SK-N-SH treated with all-trans-retinoic acid at 6 μM for 48 hours (cell line): ENCODE measurements around the gene ANKS6.

Experiments
- ATAC-seq: fragments of 200-7000 bp; cut with Tn5 transposase; 3 replicates; pipeline ENCODE4 v1.9.1; 2020; ENCODE audit warnings: mild to moderate bottlenecking, moderate library complexity
- ARNTL ChIP-seq: fragments of 450-650 bp; formaldehyde crosslinking; IDR thresholded peaks from 2 replicates; pipeline ENCODE4 v1.5.0; 2020; ENCODE audit warnings: low read depth, mild to moderate bottlenecking, moderate library complexity, borderline replicate concordance
- BACH2 ChIP-seq: fragments of 250-450 bp; sonication (Bioruptor Pico); IDR thresholded peaks from 2 replicates; pipeline ENCODE4 v1.9.0; 2021; ENCODE audit warnings: mild to moderate bottlenecking, borderline replicate concordance
- ESRRG ChIP-seq: fragments of 250-450 bp; sonication (Bioruptor Pico); IDR thresholded peaks from 2 replicates; pipeline ENCODE4 v1.6.1; 2021; ENCODE audit warnings: mild to moderate bottlenecking
- GLIS3 ChIP-seq: fragments of 250-450 bp; sonication (Bioruptor Pico); IDR thresholded peaks from 2 replicates; pipeline ENCODE4 v1.5.0; 2020; ENCODE audit warnings: mild to moderate bottlenecking, moderate library complexity
- ISL1 ChIP-seq: fragments of 250-450 bp; sonication (Bioruptor Pico); IDR thresholded peaks from 2 replicates; pipeline ENCODE4 v2.1.2; 2022; ENCODE audit warnings: mild to moderate bottlenecking, moderate library complexity
- OSR1 ChIP-seq: fragments of 250-450 bp; sonication (Bioruptor Pico); IDR thresholded peaks from 2 replicates; pipeline ENCODE4 v1.8.0; 2022; ENCODE audit warnings: moderate library complexity, mild to moderate bottlenecking, inconsistent platforms
- PPARA ChIP-seq: fragments of 250-450 bp; sonication (Bioruptor Pico); IDR thresholded peaks from 2 replicates; pipeline ENCODE4 v1.5.0; 2020; ENCODE audit warnings: mild to moderate bottlenecking, borderline replicate concordance
- SNAI2 ChIP-seq: fragments of 250-450 bp; sonication (Bioruptor Pico); IDR thresholded peaks from 2 replicates; pipeline ENCODE4 v1.5.0; 2020; ENCODE audit warnings: mild to moderate bottlenecking, moderate library complexity
- TCF4 ChIP-seq: fragments of 250-450 bp; sonication (Bioruptor Pico); IDR thresholded peaks from 2 replicates; pipeline ENCODE4 v1.8.0; 2021; ENCODE audit warnings: mild to moderate bottlenecking, moderate library complexity, borderline replicate concordance
- TOX ChIP-seq: fragments of 250-450 bp; sonication (Bioruptor Pico); IDR thresholded peaks from 2 replicates; pipeline ENCODE4 v1.8.0; 2021; ENCODE audit warnings: mild to moderate bottlenecking, moderate library complexity, borderline replicate concordance
- ZC3H10 ChIP-seq: fragments of 250-450 bp; sonication (Bioruptor Pico); IDR thresholded peaks from 2 replicates; pipeline ENCODE4 v1.5.1; 2021; ENCODE audit warnings: mild to moderate bottlenecking, moderate library complexity
- ZFP3 ChIP-seq: fragments of 250-450 bp; sonication (Bioruptor Pico); IDR thresholded peaks from 2 replicates; pipeline ENCODE4 v1.5.0; 2020; ENCODE audit warnings: mild to moderate bottlenecking, moderate library complexity
- ZNF565 ChIP-seq: fragments of 450-650 bp; formaldehyde crosslinking; conservative IDR thresholded peaks from 2 replicates; pipeline ENCODE4 v1.5.0; 2020; ENCODE audit warnings: low read depth, mild to moderate bottlenecking, moderate library complexity
- ZNF70 ChIP-seq: fragments of 450-650 bp; formaldehyde crosslinking; IDR thresholded peaks from 2 replicates; pipeline ENCODE4 v1.5.0; 2020; ENCODE audit warnings: mild to moderate bottlenecking, moderate library complexity
- ZNF8 ChIP-seq: fragments of 450-650 bp; formaldehyde crosslinking; IDR thresholded peaks from 2 replicates; pipeline ENCODE4 v1.5.0; 2020; ENCODE audit warnings: mild to moderate bottlenecking, moderate library complexity
- TF ChIP-seq, protein P1 (sequence below): fragments of 250-450 bp; sonication (Bioruptor Pico); IDR thresholded peaks from 2 replicates; pipeline ENCODE4 v1.5.1; 2021; ENCODE audit warnings: mild to moderate bottlenecking, moderate library complexity
- TF ChIP-seq, protein P2 (sequence below): fragments of 250-450 bp; sonication (Bioruptor Pico); IDR thresholded peaks from 2 replicates; pipeline ENCODE4 v1.8.0; 2021; ENCODE audit warnings: low read depth, mild to moderate bottlenecking, moderate library complexity, borderline replicate concordance
- TF ChIP-seq, protein P3 (sequence below): fragments of 250-450 bp; sonication (Bioruptor Pico); IDR thresholded peaks from 2 replicates; pipeline ENCODE4 v1.5.0; 2020; ENCODE audit warnings: mild to moderate bottlenecking, moderate library complexity

The ANKS6 gene

DNA sequence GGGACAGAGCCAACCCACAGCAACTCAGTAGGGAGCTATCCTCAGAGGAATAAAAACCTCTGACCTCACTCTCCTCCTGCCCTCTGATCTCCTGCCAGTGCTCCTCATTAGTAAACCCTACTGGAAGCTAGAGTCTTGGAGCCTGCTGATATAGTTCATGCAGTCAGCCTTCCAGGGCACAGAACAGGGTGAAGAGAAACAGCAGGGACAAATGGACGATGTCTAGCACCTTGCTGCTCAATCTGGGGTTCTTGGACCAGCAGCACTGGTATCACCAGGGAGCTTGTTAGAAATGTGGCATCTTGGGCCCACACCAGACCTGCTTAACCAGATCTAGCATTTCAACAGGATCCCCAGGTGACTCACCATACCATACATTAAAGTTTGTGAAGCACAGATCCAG lies 5.6 kb upstream of the ANKS6 start:
- no peak for TF ChIP-seq OSR1
- no peak for TF ChIP-seq TOX (CRISPR knock-in tag)
- TF ChIP-seq ISL1: no peak
- TF ChIP-seq, protein P1, sequence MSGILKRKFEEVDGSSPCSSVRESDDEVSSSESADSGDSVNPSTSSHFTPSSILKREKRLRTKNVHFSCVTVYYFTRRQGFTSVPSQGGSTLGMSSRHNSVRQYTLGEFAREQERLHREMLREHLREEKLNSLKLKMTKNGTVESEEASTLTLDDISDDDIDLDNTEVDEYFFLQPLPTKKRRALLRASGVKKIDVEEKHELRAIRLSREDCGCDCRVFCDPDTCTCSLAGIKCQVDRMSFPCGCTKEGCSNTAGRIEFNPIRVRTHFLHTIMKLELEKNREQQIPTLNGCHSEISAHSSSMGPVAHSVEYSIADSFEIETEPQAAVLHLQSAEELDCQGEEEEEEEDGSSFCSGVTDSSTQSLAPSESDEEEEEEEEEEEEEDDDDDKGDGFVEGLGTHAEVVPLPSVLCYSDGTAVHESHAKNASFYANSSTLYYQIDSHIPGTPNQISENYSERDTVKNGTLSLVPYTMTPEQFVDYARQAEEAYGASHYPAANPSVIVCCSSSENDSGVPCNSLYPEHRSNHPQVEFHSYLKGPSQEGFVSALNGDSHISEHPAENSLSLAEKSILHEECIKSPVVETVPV (CRISPR knock-in tag): no peak
- no peak for TF ChIP-seq ZC3H10 (CRISPR knock-in tag)
- TF ChIP-seq ZFP3: no peak
- no peak for TF ChIP-seq ZNF8 (CRISPR knock-in tag)
- TF ChIP-seq, protein P2, sequence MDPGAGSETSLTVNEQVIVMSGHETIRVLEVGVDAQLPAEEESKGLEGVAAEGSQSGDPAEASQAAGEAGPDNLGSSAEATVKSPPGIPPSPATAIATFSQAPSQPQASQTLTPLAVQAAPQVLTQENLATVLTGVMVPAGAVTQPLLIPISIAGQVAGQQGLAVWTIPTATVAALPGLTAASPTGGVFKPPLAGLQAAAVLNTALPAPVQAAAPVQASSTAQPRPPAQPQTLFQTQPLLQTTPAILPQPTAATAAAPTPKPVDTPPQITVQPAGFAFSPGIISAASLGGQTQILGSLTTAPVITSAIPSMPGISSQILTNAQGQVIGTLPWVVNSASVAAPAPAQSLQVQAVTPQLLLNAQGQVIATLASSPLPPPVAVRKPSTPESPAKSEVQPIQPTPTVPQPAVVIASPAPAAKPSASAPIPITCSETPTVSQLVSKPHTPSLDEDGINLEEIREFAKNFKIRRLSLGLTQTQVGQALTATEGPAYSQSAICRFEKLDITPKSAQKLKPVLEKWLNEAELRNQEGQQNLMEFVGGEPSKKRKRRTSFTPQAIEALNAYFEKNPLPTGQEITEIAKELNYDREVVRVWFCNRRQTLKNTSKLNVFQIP (CRISPR knock-in tag): no peak
- no peak for TF ChIP-seq ESRRG (CRISPR knock-in tag)
- no peak for TF ChIP-seq ZNF565 (CRISPR knock-in tag)
- TF ChIP-seq ARNTL (CRISPR knock-in tag): no peak
- TF ChIP-seq BACH2 (CRISPR knock-in tag): no peak
- TF ChIP-seq, all 23 proteins: peak for 0
- no peak for ATAC-seq

DNA sequence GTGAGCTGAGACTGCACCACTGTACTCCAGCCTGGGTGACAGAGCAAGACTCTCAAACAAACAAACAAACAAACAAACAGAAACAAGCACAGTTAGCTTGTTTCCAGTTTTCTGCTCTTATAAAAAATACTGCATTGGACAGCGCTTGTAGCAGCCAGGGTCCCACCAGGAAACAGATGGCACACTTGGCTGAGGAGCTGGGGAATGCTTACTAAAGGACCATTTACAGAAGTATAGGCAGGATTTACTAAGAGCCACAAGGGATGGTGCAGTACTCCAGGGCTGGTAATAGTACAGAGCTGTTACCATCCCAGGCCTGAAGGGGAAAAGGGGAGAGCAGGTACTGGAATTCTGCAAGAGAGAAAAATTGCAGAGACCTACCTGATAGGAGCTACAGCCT lies 5.2 kb upstream of the ANKS6 start:
- ATAC-seq: no peak
- TF ChIP-seq ZNF70 (CRISPR knock-in tag) (no peak), ZFP3 (no peak), SNAI2 (CRISPR knock-in tag) (no peak), ZC3H10 (CRISPR knock-in tag) (no peak), PPARA (CRISPR knock-in tag) (no peak), ISL1 (no peak)
- TF ChIP-seq, protein P2 (CRISPR knock-in tag): no peak
- TF ChIP-seq, protein P3, sequence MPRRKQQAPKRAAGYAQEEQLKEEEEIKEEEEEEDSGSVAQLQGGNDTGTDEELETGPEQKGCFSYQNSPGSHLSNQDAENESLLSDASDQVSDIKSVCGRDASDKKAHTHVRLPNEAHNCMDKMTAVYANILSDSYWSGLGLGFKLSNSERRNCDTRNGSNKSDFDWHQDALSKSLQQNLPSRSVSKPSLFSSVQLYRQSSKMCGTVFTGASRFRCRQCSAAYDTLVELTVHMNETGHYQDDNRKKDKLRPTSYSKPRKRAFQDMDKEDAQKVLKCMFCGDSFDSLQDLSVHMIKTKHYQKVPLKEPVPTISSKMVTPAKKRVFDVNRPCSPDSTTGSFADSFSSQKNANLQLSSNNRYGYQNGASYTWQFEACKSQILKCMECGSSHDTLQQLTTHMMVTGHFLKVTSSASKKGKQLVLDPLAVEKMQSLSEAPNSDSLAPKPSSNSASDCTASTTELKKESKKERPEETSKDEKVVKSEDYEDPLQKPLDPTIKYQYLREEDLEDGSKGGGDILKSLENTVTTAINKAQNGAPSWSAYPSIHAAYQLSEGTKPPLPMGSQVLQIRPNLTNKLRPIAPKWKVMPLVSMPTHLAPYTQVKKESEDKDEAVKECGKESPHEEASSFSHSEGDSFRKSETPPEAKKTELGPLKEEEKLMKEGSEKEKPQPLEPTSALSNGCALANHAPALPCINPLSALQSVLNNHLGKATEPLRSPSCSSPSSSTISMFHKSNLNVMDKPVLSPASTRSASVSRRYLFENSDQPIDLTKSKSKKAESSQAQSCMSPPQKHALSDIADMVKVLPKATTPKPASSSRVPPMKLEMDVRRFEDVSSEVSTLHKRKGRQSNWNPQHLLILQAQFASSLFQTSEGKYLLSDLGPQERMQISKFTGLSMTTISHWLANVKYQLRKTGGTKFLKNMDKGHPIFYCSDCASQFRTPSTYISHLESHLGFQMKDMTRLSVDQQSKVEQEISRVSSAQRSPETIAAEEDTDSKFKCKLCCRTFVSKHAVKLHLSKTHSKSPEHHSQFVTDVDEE (CRISPR knock-in tag): no peak
- TF ChIP-seq, protein P1 (CRISPR knock-in tag): no peak

DNA sequence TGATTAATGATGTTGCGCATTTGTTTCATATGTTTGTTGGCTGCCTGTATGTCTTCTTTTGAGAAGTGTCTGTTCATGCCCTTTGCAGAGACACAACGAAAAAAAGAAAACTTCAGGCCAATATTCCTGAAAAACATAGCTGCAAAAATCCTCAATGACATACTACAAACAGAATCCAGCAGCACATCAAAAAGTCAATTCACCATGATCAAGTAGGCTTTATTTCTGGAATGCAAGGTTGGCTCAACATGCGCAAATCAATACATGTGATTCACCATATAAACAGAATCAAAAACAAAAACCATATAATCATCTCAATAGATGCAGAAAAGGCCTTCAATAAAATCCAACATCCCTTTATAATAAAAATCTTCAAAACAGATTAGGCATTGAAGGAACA lies 1.9 kb upstream of the ANKS6 start:
- no peak for TF ChIP-seq ZNF565 (CRISPR knock-in tag)
- TF ChIP-seq, protein P3 (CRISPR knock-in tag): no peak
- TF ChIP-seq GLIS3: no peak
- TF ChIP-seq SNAI2 (CRISPR knock-in tag): no peak
- no peak for TF ChIP-seq ZNF70 (CRISPR knock-in tag)
- no peak for TF ChIP-seq TCF4 (CRISPR knock-in tag)
- no peak for ATAC-seq
